Left cardiac atrium (tissue), 4 donors: Measurements from ENCODE around the gene PPP2R5E. TPM values are rescaled to one million over a fixed set of nuclear protein-coding genes. Genes with fewer than 3 reads are reported as not detected.
"Not testable (repeated sequence)": the region's sequence is repeated elsewhere in the genome, so short reads cannot be mapped to it uniquely, and the experiment has no call there.

Experiments used
- ATAC-seq, 2 donors: fragments of 200-7000 bp; cut with Tn5 transposase; one replicate each; pipeline ENCODE4 v1.9.1; 2020; ENCODE audit warnings: mild to moderate bottlenecking in 2 of 2, moderate library complexity in 2 of 2
- DNase-seq: peaks from one replicate; pipeline ENCODE4 v3.0.0-alpha.2; 2020
- intact Hi-C, 2 donors: fragments of 100-400 bp; cut with DNase I; formaldehyde crosslinking; loops; one replicate each; pipeline versions ENCODE4 v1.14.1 to v1.15.1; 2022 to 2023
- total RNA-seq, 2 donors: library from RNA; stranded (reverse); fragmentation: NEBNext Ultra II Directional; extraction: Animal tissue kit (Norgen Biotek cat#: 25700); gene quantifications; one replicate each; pipeline ENCODE4 v1.2.1, GENCODE V29; 2021
- donor health status: DM: no; HTN: yes; CAD: no.
- donor health status: DM: no; HTN: yes; CAD: no; lungs with severe emphysema.
- donor health status: DM: yes; HTN: yes; CAD: no.
- donor health status: Dilated cardiomyopathy.

PPP2R5E gene
- total RNA-seq, 2 donors from 2014 or later = 33.4 to 36.6 TPM

GRCh38 chr14:63524537-63525155 is 18.5 kb downstream of the PPP2R5E start:
- DNase-seq (no peak), ATAC-seq (no peak)
- intact Hi-C loops = no loop called here

- DNase-seq (no peak), ATAC-seq (no peak)
- intact Hi-C loops = no loop called here
Observed at GRCh38 chr14:63523735-63524426, 19.3 kb downstream of the PPP2R5E start.

DNA sequence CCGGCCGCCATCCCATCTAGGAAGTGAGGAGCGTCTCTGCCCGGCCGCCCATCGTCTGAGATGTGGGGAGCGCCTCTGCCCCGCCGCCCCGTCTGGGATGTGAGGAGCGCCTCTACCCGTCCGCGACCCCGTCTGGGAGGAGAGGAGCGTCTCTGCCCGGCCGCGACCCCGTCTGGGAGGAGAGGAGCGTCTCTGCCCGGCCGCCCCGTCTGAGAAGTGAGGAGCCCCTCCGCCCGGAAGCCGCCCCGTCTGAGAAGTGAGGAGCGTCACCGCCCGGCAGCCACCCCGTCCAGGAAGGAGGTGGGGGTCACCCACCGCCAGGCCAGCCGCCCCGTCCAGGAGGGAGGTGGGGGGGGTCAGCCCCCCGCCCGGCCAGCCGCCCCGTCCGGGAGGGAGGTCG is 20.7 kb downstream of the PPP2R5E start:
- ATAC-seq, intact Hi-C loops, DNase-seq: not testable (repeated sequence)

GRCh38 chr14:63517354-63517753 is 25.8 kb downstream of the PPP2R5E start:
- ATAC-seq (no peak), DNase-seq (no peak)
- intact Hi-C loops = no loop called here

GRCh38 chr14:63515240-63515639 is 27.9 kb downstream of the PPP2R5E start:
- intact Hi-C loops = no loop called here
- ATAC-seq (no peak), DNase-seq (no peak)

GRCh38 chr14:63513756-63514155 is 29.4 kb downstream of the PPP2R5E start:
- DNase-seq = no peak
- no peak for ATAC-seq
- intact Hi-C loops = no loop called here

DNA sequence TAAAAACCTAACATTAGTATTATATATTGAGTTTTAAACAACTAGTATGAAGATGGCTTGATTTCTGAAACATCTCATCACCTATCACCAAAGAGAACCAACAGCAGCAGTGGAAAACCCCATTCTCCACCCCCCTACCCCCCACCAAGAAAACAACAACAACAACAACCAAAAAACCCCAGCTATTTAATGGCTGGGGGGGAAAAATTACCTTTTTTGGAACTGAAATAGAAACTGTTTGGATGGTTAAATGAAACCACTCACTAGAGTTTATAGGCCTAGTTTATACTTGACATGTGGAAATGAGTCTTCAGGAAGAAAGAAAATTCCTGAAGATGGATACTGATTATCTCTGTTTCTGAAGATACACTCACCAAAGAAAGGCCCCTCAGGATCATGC is 30.3 kb downstream of the PPP2R5E start:
- ATAC-seq = no peak
- DNase-seq = no peak
- intact Hi-C loops = no loop called here

GRCh38 chr14:63510538-63510937 is 32.6 kb downstream of the PPP2R5E start:
- DNase-seq (no peak), ATAC-seq (no peak)
- intact Hi-C loops = no loop called here

- ATAC-seq = no peak
- intact Hi-C loops = no loop called here
Observed at GRCh38 chr14:63508033-63508432, 35.1 kb downstream of the PPP2R5E start.

GRCh38 chr14:63504648-63505047 is 38.5 kb downstream of the PPP2R5E start:
- ATAC-seq = no peak
- intact Hi-C loops = no loop called here

More at GRCh38 chr14:63508033-63508432, 35.1 kb downstream of the PPP2R5E start:
- DNase-seq = no peak

DNA sequence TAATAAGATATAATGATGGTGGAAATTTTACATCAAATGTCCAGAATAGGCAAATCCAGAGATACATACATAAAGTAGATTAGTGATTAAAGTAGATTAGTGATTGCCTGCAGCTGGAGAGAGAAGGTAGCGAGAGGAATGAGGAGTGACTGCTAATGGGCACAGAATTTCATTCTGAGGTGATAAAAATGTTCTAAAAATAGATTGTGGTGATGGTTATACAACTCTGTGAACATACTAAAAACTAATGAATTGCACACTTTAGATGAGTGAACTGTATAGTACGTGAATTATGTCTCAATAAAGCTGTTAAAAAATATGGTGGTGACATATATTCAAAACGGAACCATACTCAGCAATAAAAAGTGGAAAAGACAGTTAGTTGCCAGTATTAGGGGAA is 41.7 kb downstream of the PPP2R5E start:
- DNase-seq (no peak), ATAC-seq (no peak)
- intact Hi-C loops = no loop called here

More at GRCh38 chr14:63504648-63505047, 38.5 kb downstream of the PPP2R5E start:
- DNase-seq = no peak

DNA sequence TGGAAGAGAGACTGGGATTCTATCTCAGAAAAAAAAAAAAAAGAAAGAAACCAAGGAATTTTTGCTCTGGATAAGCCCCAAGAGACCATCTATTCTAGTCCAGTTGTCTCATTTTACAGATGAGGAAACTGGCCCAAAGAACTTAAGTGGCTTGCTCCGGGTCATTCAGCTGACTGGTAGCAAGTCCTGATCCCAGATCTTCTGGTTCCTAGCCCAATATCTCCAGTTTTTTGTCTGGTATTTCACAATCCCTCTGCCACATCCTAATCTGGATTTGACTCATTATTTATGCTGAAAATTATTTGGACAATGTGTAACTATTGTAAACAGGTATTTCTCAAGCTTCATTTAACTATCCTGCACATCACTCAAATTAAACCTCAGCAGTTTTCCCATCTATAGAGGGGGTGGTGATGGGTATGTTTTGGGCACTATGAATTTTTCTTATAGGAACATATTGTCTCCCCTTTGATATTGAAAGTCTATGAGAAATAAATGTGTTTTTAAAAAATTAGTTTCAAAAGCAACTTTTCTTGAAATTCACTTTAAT is 43.4 kb downstream of the PPP2R5E start:
- intact Hi-C loops = no loop called here
- peak in 1 of 2 donors; percentile 55 for ATAC-seq
- DNase-seq = no peak

DNA sequence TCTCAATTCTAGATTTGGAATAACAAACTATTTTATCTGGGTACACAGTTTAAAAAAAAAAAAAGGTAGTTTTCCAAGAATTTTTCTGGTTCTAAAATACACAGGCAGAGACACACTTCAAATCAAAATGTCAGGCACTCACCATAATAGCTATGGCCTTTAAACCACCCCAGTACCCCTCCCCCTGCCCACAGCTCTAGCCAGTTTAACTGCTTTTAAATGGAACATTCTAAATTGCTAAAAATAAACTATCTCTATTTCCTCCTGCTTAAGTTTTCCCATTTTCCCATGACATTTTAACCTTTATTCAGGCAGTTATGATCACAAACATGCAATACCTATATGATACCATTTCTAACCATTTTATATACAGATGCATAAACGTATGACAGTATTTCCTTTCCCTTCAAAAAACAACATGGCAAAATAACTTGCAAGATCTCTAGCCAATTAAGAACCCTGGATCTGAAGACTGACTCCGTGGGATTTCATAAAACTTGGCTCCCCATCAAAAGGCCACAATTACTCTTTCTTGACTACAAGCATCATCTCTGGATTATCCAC is 46.3 kb downstream of the PPP2R5E start:
- DNase-seq (peak; percentile 28), ATAC-seq (peak in 1 of 2 donors; percentile 23)
- intact Hi-C loops = no loop called here

DNA sequence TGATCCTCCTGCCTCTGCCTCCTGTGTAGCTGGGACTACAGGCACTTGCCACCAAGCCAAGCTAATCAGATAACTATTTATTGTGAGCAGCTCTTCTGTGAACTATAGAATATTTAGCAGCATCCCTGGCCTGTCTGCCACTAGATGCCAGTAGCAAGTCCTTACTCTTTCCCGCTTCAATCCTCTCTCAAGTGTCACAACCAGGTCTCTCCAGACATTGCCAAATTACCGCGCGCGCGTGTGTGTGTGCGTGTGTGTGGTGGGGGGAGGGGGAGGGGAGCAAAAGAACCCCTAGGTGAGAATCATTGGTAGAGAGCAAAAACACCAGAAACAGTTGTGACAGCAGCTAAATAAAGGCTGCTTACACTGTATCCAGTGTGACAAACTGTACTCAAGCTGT is 49.9 kb downstream of the PPP2R5E start:
- ATAC-seq = peak in 1 of 2 donors; percentile 37
- DNase-seq = no peak
- intact Hi-C loops = no loop called here

GRCh38 chr14:63492391-63492790 is 50.8 kb downstream of the PPP2R5E start:
- DNase-seq = no peak
- peak in 1 of 2 donors; percentile 54 for ATAC-seq
- intact Hi-C loops = no loop called here

GRCh38 chr14:63487724-63488123 is 55.5 kb downstream of the PPP2R5E start:
- DNase-seq = no peak
- no peak for ATAC-seq
- intact Hi-C loops = no loop called here

- intact Hi-C loops = no loop called here
- DNase-seq (no peak), ATAC-seq (no peak)
Observed at GRCh38 chr14:63486738-63487137, 56.4 kb downstream of the PPP2R5E start.

DNA sequence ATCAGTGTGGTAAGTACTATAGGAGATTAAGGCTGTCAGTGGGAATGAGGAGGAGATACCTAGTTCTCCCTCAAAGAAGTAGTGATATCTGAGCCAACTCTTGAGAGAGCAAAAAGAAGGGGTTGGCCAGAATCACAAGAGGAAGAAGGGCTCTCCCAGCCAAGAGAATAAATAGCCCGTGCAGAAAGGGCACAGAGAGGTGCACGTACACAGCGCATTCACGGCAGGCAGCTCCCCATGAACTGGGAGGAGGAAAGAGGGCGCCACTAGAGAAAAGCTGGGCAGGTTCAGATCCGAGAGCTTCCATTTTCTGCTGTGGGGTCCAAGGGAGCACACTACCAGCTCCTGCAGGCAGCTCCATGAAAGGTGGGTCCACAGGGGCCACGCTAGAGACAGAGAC is 59.9 kb downstream of the PPP2R5E start:
- no peak for DNase-seq
- intact Hi-C loops = no loop called here
- ATAC-seq = peak; percentile 5 to 57

DNA sequence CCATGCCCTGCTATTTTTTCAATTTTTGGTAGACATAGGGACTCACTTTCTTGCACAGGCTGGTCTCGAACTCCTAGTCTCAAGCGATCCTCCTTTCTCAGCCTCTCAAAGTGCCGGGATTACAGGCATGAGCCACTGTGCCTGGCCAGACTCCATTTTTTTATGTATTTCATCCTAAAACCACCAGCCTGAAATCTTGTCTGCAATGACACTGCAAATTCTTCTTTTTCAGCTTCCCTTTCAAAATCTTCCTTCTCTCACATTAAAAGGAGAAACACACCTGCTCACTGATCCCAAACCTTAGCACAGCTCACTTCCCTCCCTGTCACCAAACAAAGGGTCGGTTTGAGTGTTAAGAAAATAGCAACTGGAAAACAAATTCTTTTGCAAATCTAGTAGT is 62.6 kb downstream of the PPP2R5E start:
- ATAC-seq (no peak), DNase-seq (no peak)
- intact Hi-C loops = no loop called here

GRCh38 chr14:63478437-63478852 is 64.7 kb downstream of the PPP2R5E start:
- intact Hi-C loops = no loop called here
- no peak for DNase-seq
- ATAC-seq = no peak
